Body of pancreas (tissue), 4 donors: ENCODE measurements around the gene TENM3. TPM values are rescaled to one million over a fixed set of nuclear protein-coding genes. Genes with fewer than 3 reads are reported as not detected.

Experiments used
- ATAC-seq: fragments of 150-250 bp; one replicate; pipeline ENCODE4 v1.9.1; 2016
- DNase-seq, 4 donors: peaks; one replicate each; pipeline ENCODE4 v3.0.0-alpha.2; 2019
- H3K27ac ChIP-seq, 4 donors: fragments of 200-600 bp; sonication (generic); 1 replicate in 3 of 4; 2 replicates in 1 of 4; pipeline versions ENCODE4 v1.5.1 to v1.6.1; 2016 to 2019; ENCODE audit warnings: mild to moderate bottlenecking in 1 of 4, mixed read lengths in 1 of 4, moderate library complexity in 1 of 4
- H3K27me3 ChIP-seq, 2 donors: fragments of 200-600 bp; sonication (generic); one replicate each; pipeline ENCODE4 v1.6.0; 2016; ENCODE audit warnings: mild to moderate bottlenecking in 1 of 2
- H3K36me3 ChIP-seq, 2 donors: fragments of 200-600 bp; sonication (generic); replicated peaks in 1 of 2; 2 replicates each; pipeline ENCODE4 v1.5.1; 2016; ENCODE audit warnings: low read depth in 2 of 2; ENCODE audit not compliant: insufficient read depth in 1 of 2
- H3K4me1 ChIP-seq: fragments of 200-600 bp; sonication (generic); one replicate; pipeline ENCODE4 v1.6.0; 2016
- H3K4me3 ChIP-seq, 2 donors: fragments of 200-600 bp; sonication (generic); 1 replicate in 1 of 2; 2 replicates in 1 of 2; pipeline ENCODE4 v1.5.1; 2016 to 2019
- H3K9me3 ChIP-seq, 3 donors: fragments of 200-600 bp; sonication (generic); 1 replicate in 2 of 3; 2 replicates in 1 of 3; pipeline ENCODE4 v1.5.1; 2016
- CTCF ChIP-seq, 7 experiments: fragments of 450-650 bp in 4 of 7; fragments of 200-600 bp in 3 of 7; sonication (generic) in 3 of 7; IDR thresholded peaks; one replicate each; pipeline ENCODE4 v1.5.1; 2016 to 2019; ENCODE audit warnings: antibody characterized with exemption in 7 of 7
- POLR2A ChIP-seq, 3 donors: fragments of 450-650 bp; IDR thresholded peaks; one replicate each; pipeline ENCODE4 v1.6.1; 2016; ENCODE audit warnings: antibody characterized with exemption in 3 of 3, mild to moderate bottlenecking in 2 of 3
- whole genome bisulfite sequencing, 2 donors: methylation state at CpG; one replicate each; pipeline ENCODE4 v1.1.5; 2017; 5-methylcytosine and 5-hydroxymethylcytosine counted together
- intact Hi-C: fragments of 100-400 bp; cut with DNase I; formaldehyde crosslinking; loops from one replicate; pipeline ENCODE4 v1.15.1; 2023
- total RNA-seq, 2 donors: library from RNA; depleted of rRNA; stranded (reverse); fragments of >200 nt; gene quantifications; one replicate each; pipeline ENCODE4 v1.1.0, GENCODE V29; 2016

TENM3 gene
- total RNA-seq, 2 donors from 2014 or later, result 2.3 to 9.6 TPM

GRCh38 chr4:182203872-182204411 is 39.3 kb upstream of the TENM3 start:
- 66 to 67% methylated on average over 8 of the region's 8 CpGs for WGBS, 2 donors
- Histone ChIP-seq H3K36me3 (no peaks in the 10 kb centered on the region), H3K9me3 (no peaks in the 10 kb centered on the region), H3K27ac (no peak overlapping the region), H3K4me3 (no peak overlapping the region), H3K27me3 (no peaks in the 10 kb centered on the region), H3K4me1 (no peaks in the 10 kb centered on the region)
- DNase-seq (no peak), ATAC-seq (no peak)
- TF ChIP-seq POLR2A (IDR thresholded peaks at IDR 0.05) (no peak), CTCF (IDR thresholded peaks at IDR 0.05) (no peak)
- intact Hi-C loops, result no loop called here

GRCh38 chr4:182205306-182205705 is 37.9 kb upstream of the TENM3 start:
- Histone ChIP-seq H3K9me3 (no peaks in the 10 kb centered on the region), H3K4me1 (no peaks in the 10 kb centered on the region), H3K27me3 (no peaks in the 10 kb centered on the region), H3K27ac (no peak overlapping the region), H3K4me3 (no peak overlapping the region), H3K36me3 (no peaks in the 10 kb centered on the region)
- ATAC-seq, result no peak
- no peak for DNase-seq
- WGBS, 2 donors, result 80 to 81% methylated on average over 9 of the region's 9 CpGs
- intact Hi-C loops, result no loop called here
- TF ChIP-seq POLR2A (IDR thresholded peaks at IDR 0.05), result no peak
- TF ChIP-seq CTCF (IDR thresholded peaks at IDR 0.05), result no peak

- TF ChIP-seq CTCF (IDR thresholded peaks at IDR 0.05) (no peak), POLR2A (IDR thresholded peaks at IDR 0.05) (no peak)
- Histone ChIP-seq H3K36me3 (no peaks in the 10 kb centered on the region), H3K9me3 (no peaks in the 10 kb centered on the region), H3K4me1 (no peaks in the 10 kb centered on the region), H3K4me3 (no peak overlapping the region), H3K27me3 (no peaks in the 10 kb centered on the region), H3K27ac (no peak overlapping the region)
- ATAC-seq, result no peak
- no peak for DNase-seq
- WGBS, 2 donors, result 54 to 73% methylated on average over 5 of the region's 5 CpGs
- intact Hi-C loops, result no loop called here
Measured at GRCh38 chr4:182206266-182206665, 36.9 kb upstream of the TENM3 start.

GRCh38 chr4:182206916-182207315 is 36.3 kb upstream of the TENM3 start:
- 42 to 46% methylated on average over 4 of the region's 4 CpGs for WGBS, 2 donors
- Histone ChIP-seq H3K36me3 (no peaks in the 10 kb centered on the region), H3K9me3 (no peaks in the 10 kb centered on the region), H3K4me1 (no peaks in the 10 kb centered on the region), H3K4me3 (no peak overlapping the region), H3K27ac (no peak overlapping the region), H3K27me3 (no peaks in the 10 kb centered on the region)
- DNase-seq (no peak), ATAC-seq (no peak)
- no peak for TF ChIP-seq POLR2A (IDR thresholded peaks at IDR 0.05)
- no peak for TF ChIP-seq CTCF (IDR thresholded peaks at IDR 0.05)
- intact Hi-C loops, result no loop called here

GRCh38 chr4:182207830-182208396 is 35.3 kb upstream of the TENM3 start:
- Histone ChIP-seq H3K36me3 (no peaks in the 10 kb centered on the region), H3K27ac (no peak overlapping the region), H3K9me3 (no peaks in the 10 kb centered on the region), H3K4me1 (no peaks in the 10 kb centered on the region), H3K27me3 (no peaks in the 10 kb centered on the region), H3K4me3 (no peak overlapping the region)
- intact Hi-C loops, result no loop called here
- WGBS, 2 donors, result 36 to 38% methylated on average over 2 of the region's 2 CpGs
- DNase-seq (no peak), ATAC-seq (no peak)
- TF ChIP-seq POLR2A (IDR thresholded peaks at IDR 0.05), result no peak
- TF ChIP-seq CTCF (IDR thresholded peaks at IDR 0.05), result no peak
